Measurements from ENCODE around the gene DCDC1. TPM values are rescaled to one million over a fixed set of nuclear protein-coding genes. Genes with fewer than 3 reads are reported as not detected.

Gene DCDC1
- total and polyA plus RNA-seq, 9 of the 15 experiments (the other 6 are each of a cell fraction or from before 2014, with no cell fraction given): 0.05 to 0.18 (median 0.08) TPM; not detected in 3

DNA sequence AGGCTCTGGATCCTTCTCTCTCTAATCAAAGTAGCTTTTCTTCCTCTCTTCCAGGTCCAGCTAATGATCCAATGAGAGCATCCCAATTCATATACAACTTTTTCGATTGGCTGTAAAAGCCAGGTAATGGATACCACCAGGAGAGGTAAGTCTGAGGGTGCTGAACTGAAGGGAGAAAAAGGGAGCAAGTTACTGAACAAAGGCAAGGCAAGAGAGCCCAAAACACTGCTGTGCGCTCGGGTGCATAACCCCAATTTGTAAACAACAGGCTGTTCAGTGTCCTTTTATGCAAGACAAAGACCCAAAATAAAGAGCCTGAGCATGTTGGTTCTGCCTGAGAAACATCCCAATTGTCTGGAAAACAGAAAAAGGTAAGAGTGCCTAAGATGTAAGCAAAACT is 260.1 kb downstream of the DCDC1 start:
- no peaks in the 10 kb centered on the region for H3K79me2 ChIP-seq (ENCODE audit: control insufficient read depth, insufficient read depth, low read length)
- DNase-seq (ENCODE audit: extremely low read depth in 1 of 4, low spot score in 3 of 4) (no peak), FAIRE-seq (no peak), ATAC-seq (no peak)
- no peak overlapping the region for H3K4me3 ChIP-seq
- H3K9me1 ChIP-seq (ENCODE audit: control insufficient read depth, insufficient read depth, low read length): no peaks in the 10 kb centered on the region
- no peak overlapping the region for H2AFZ ChIP-seq (ENCODE audit: low read depth, low read length)
- H3K27me3 ChIP-seq (ENCODE audit: control insufficient read depth in 2 of 2, insufficient read depth in 2 of 2, low read length in 2 of 2): no peaks in the 10 kb centered on the region
- no peaks in the 10 kb centered on the region for H3K4me1 ChIP-seq (replicated peaks in 1 of 2; ENCODE audit: control insufficient read depth in 2 of 2, insufficient read depth in 2 of 2, low read length in 2 of 2)
- no peak overlapping the region for H3K9ac ChIP-seq (ENCODE audit: insufficient read depth in 1 of 2, low read depth in 2 of 2, low read length in 2 of 2)
- intact Hi-C loops (cut with micrococcal nuclease) (loop anchor here (10.0 kb wide), 1 partner anchor 775 kb away; no protein-coding TSS in a partner anchor), in situ Hi-C loops (cut with MboI) (loop anchor here (10.0 to 25.0 kb wide), 2 partner anchors 778 to 1055 kb away; no protein-coding TSS in a partner anchor)
- POLR2A ChIA-PET: no interaction called here
- H3K9me3 ChIP-seq (replicated peaks; ENCODE audit: control insufficient read depth, insufficient read depth, low read depth, low read length): no peaks in the 10 kb centered on the region
- no peaks in the 10 kb centered on the region for H4K20me1 ChIP-seq (replicated peaks; ENCODE audit: control insufficient read depth, insufficient read depth, low read length)
- CTCF ChIA-PET (ENCODE audit: low intra/inter-chr PET ratio): no interaction called here
- WGBS (ENCODE audit: insufficient coverage, low coverage, missing lambda C conversion rate): 0% methylated on average over 3 of the region's 3 CpGs
- H3K27ac ChIP-seq (ENCODE audit: extremely low read depth, low read depth, low read length): no peak overlapping the region
- TF ChIP-seq THRAP3 (IDR thresholded peaks at IDR 0.05; ENCODE audit: borderline replicate concordance) (no peak), SIRT6 (IDR thresholded peaks at IDR 0.05; ENCODE audit: low read depth, low read length) (no peak), NFE2L1 (tag; IDR thresholded peaks at IDR 0.05; ENCODE audit: borderline replicate concordance, low read depth) (no peak), TCFL5 (CRISPR knock-in tag; conservative IDR thresholded peaks at IDR 0.05) (no peak), MCM3 (IDR thresholded peaks at IDR 0.05) (no peak), RAD21 (CRISPR knock-in tag; conservative IDR thresholded peaks at IDR 0.05 in 1 of 2, IDR thresholded peaks at IDR 0.05 in 1 of 2) (no peak), ZNF77 (CRISPR knock-in tag; IDR thresholded peaks at IDR 0.05) (no peak), GTF2A2 (tag; IDR thresholded peaks at IDR 0.05) (no peak), EP400 (IDR thresholded peaks at IDR 0.05) (no peak), SNIP1 (IDR thresholded peaks at IDR 0.05; ENCODE audit: low read depth) (no peak), HSF4 (CRISPR knock-in tag; IDR thresholded peaks at IDR 0.05; ENCODE audit: borderline replicate concordance) (no peak)
- H3K4me2 ChIP-seq (ENCODE audit: insufficient read depth, low read length): no peak overlapping the region
- no TSS peak for BruUV-seq (replicated peaks)
- no peaks in the 10 kb centered on the region for H3K36me3 ChIP-seq (ENCODE audit: control insufficient read depth, insufficient read depth, low read length)

Data from K562 (cell line).